Activated CD8-positive, alpha-beta memory T cell treated with anti-CD3 and anti-CD28 coated beads for 36 hours (primary cell): Measurements from ENCODE around the gene SEMG1. TPM values are rescaled to one million over a fixed set of nuclear protein-coding genes. Genes with fewer than 3 reads are reported as not detected.

ENCODE experiments used
- CTCF ChIA-PET: fragments of 350-600 bp; sonication (Branson Sonifier 250); formaldehyde crosslinking; loops from one replicate; lab custom pipeline; 2021; ENCODE audit warnings: antibody characterized with exemption; lab: Charles Lee
- POLR2A ChIA-PET: fragments of 350-600 bp; sonication (Branson Sonifier 250); formaldehyde crosslinking; loops from one replicate; lab custom pipeline; 2021; ENCODE audit warnings: antibody characterized with exemption; lab: Charles Lee
- total RNA-seq, 2 experiments: library from RNA; stranded (reverse); gene quantifications; one replicate each; pipeline ENCODE4 v1.2.3, GENCODE V29; 2021

Gene SEMG1
- not detected for total RNA-seq

DNA sequence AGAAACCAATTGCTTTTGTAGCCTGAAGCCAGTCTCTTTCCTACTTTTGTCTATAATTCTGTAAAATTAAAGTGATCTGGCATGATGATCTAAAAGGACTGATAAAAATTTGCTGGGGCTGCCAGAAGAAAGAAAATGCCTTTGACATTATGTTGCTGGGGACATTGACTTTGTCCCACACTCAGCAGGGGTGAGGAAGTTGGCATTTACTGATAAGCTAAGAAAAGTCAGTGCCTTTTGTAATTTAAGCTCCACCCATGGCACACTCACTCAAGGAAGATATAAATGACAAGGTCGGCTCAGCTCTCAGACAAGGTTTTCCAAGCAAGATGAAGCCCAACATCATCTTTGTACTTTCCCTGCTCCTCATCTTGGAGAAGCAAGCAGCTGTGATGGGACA lies at the start of gene SEMG1:
SEMG1 (plus strand) TSS at position 309 of the 400 bp plus-strand sequence; CDS start at position 330, 21 bp downstream.
- ChIA-PET CTCF (no interaction called here), POLR2A (no interaction called here)

DNA sequence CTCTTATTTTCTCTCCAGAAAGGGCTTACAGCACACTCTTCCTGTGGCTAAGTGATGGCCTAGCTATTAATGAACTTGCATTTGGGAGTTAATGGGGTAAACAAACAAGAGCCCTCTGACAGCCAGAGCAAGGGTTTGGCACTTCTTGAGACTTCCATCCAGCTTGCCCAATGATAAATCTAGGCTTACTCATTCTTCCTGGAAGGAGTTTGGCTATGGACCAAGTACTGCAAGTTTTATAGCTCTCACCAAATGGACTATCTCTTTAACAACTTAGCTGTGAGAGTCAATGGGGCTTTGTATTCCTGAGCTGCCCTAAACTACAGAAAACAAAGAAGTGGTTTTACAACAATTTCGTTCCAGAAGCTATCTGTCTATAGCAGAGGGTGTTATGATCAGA lies 48.9 kb upstream of the SEMG1 start:
- ChIA-PET POLR2A (no interaction called here), CTCF (interaction anchor here (1.4 kb wide), 1 partner anchor 20 kb away, joined by 3 read pairs; no protein-coding TSS in a partner anchor)

DNA sequence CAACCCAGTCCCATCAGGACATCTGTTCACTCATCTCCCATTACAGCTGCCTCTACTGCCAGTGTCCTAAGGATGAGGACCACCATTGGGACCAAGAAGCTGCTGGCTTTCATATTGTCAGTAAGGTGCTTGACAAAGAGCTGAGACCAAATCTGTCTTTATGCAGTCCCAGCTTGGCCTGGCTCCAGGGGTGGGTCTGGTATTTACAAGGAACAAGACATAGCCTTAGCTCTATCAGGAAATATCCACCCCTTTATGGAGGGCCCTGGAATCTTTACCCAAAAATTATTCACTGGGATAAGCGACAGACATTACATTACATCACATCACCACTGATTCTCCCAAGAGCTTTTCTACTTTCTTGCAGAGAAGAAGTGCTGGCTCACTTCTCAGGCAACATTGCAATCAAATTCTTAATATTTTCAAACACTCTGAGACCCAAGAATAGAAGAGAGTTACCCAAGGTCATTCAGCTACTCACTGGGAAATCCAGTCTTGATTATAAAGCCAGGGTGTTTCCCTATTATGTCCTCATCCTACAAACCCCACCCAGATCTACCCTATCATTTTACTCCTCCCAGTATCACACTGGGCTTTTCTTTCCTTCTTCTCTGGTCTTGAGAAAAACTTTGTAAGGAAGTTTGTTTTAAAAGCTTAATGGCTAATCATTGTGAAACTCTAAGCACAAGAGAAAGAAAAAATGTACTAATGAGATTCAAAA lies 43.6 kb upstream of the SEMG1 start:
- ChIA-PET CTCF (interaction anchor here (0.8 to 1.5 kb wide), 2 partner anchors 24 to 138 kb away, joined by 3 read pairs; no protein-coding TSS in a partner anchor), POLR2A (no interaction called here)

GRCh38 chr20:45164906-45165305 lies 41.9 kb upstream of the SEMG1 start:
- CTCF ChIA-PET = no interaction called here
- POLR2A ChIA-PET = no interaction called here

DNA sequence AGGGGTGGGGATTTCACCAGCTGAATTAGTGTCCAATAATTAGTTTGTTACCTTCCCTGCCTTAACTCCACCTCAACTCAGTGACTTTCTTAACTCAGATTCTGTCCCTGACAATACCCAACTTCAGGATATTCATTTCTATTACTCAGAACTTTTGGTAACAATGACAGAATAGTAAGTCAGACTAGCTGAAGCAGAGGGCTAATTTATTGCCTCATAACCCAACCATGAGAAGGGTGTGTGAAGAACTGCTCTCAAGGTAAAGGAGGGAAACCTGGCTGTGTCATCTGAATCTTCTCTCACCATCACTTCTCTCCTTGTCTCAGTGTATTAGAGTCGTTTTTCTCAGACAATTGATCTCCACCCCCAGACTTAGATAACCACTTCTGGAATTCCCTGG lies 33.3 kb upstream of the SEMG1 start:
- ChIA-PET CTCF (no interaction called here), POLR2A (no interaction called here)

GRCh38 chr20:45174434-45175364 lies 32.1 kb upstream of the SEMG1 start, which contains the start of gene PI3:
Gene PI3, plus strand, starts transcription at chr20:45174902. Its CDS starts 21 bp downstream, at chr20:45174923.
- ChIA-PET CTCF (no interaction called here), POLR2A (no interaction called here)

DNA sequence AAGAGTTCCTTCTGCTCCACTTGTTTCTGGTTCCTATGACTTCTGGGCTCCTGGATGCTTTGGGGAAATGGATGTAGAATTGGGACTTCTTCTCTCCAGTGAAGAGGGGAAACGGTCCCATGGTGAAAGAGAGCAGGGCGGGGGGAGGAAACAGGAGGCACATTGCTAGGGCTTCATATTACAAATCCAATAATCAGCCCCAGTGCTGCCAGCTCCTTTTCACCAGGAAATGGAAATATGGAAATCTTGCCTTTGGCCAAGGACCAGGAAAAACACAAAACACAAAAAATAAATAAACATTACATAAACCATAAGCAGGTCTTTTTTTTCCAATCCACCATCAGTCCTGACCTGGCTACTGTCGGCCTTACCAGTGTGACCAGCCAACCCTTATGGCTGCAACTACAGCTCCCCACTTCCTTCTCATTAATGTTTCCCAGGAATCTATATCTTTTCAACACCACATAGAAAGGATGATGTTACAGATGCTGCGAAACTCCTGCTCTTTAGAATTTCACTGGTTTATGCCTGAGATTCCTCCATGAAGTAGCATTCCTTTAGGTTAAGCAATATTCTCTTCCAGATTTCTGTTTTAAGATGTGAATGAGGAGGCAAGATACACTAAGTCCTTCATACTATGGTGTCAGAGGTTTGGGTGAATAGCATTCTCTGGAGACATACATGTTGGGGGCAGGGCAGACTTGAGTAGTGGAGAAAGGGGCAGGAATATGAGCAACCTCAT lies 30.1 kb upstream of the SEMG1 start:
- ChIA-PET CTCF (no interaction called here), POLR2A (no interaction called here)

GRCh38 chr20:45179166-45179565 lies 27.7 kb upstream of the SEMG1 start:
- ChIA-PET CTCF (no interaction called here), POLR2A (interaction anchor here (0.6 kb wide), 1 partner anchor 1571 kb away, joined by 3 read pairs; no protein-coding TSS in a partner anchor)

DNA sequence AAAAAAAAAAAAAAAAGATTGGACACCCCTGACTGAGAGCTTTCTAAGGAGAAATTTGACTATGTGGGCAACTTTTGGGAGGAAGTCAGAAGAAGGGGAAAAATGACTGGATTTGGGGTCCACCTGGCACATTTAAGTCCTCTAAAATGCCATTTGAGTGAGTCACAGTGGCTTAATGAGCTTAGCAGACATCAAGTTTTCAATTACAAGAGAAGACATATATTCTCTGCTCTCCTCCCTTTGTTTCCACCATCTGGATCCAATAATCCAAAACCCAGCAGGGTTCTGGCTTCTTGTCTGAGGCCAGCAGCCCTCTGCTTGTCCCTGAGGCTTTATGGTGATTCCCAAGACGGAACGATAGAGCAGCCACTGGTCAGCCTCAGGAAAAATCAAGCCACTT lies 25.2 kb upstream of the SEMG1 start:
- ChIA-PET CTCF (no interaction called here), POLR2A (no interaction called here)

GRCh38 chr20:45183084-45183483 lies 23.7 kb upstream of the SEMG1 start:
- CTCF ChIA-PET = interaction anchor here (0.7 kb wide), 1 partner anchor 30 kb away, joined by 3 read pairs; no protein-coding TSS in a partner anchor
- POLR2A ChIA-PET = no interaction called here

DNA sequence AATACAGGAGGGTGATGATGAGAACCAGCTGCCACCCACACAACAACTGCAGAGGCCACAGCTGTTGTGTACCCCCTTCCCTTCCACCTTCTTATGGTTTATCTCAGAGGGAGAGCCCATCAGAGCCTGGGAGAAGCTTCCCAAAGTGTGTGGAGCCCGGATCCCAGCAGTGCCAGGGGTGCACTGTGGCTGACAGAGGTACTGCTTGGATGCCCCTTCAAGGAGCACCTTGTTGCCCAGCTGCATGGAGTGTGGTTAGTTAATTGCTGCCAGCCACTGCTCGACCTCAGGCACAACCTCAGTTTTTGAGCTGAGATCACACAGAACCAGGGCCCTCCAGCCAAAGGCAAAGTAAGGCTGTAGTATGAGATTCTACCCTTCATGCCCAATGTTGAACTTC lies 19.1 kb upstream of the SEMG1 start:
- POLR2A ChIA-PET = no interaction called here
- CTCF ChIA-PET = interaction anchor here (0.6 to 1.6 kb wide), 2 partner anchors 16 to 49 kb away, joined by 3 to 5 read pairs; no protein-coding TSS in a partner anchor

DNA sequence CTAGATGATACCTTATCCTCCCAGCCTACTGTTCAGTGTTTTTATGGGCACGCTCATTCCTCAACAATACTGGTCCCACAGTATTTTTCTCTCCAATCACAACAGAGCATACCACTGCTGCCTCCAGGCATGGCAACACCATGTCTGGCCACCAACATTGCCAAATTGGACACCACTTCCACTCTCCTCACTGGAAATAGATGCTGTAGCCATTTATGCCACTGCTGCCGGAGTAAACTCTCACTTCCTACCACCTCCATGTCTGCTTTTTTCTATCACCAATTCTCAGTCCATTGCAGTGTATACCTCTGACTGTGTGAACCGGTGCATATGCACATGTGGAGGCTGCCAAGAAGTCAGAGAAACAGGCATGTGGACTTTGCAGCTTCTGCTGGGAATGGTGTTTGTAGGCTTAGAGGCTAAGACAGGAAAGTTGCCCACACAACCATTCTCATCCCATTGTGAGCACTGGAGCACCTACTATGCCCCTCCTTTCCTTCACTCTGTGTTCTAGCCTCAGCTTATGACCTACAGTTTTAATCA lies 17.7 kb upstream of the SEMG1 start:
- CTCF ChIA-PET = no interaction called here
- POLR2A ChIA-PET = no interaction called here

DNA sequence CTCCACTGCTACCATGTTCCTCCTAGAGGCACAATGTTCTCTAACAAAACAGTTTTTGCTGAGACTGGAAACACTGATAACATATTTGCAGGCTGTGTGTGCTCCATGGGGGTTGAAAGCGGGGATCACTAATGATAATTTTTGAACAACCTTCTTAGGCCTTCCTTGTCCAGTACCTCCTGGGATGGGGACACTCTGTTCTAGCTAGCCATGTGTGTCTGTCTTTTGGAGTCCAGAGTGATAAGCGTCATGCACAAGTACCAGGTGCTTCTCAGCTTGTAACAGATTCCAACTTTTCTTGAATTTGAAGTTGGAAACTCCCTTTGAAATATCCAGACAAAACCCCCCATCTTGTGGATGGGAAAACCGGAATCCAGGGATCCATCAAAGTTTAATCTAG lies 17.0 kb upstream of the SEMG1 start:
- CTCF ChIA-PET = interaction anchor here (0.5 kb wide), 1 partner anchor 88 kb away, joined by 4 read pairs; no protein-coding TSS in a partner anchor
- POLR2A ChIA-PET = no interaction called here

- CTCF ChIA-PET = no interaction called here
- POLR2A ChIA-PET = no interaction called here
Observed at GRCh38 chr20:45191926-45192325, 14.9 kb upstream of the SEMG1 start.

GRCh38 chr20:45193331-45193730 lies 13.5 kb upstream of the SEMG1 start:
- POLR2A ChIA-PET = no interaction called here
- CTCF ChIA-PET = interaction anchor here (0.6 kb wide), 1 partner anchor 106 kb away, joined by 3 read pairs; no protein-coding TSS in a partner anchor

GRCh38 chr20:45209924-45210323 lies 3.1 kb downstream of the SEMG1 start:
- CTCF ChIA-PET = no interaction called here

GRCh38 chr20:45211569-45212474 lies 5.0 kb downstream of the SEMG1 start:
- ChIA-PET POLR2A (no interaction called here), CTCF (no interaction called here)

More at GRCh38 chr20:45209924-45210323, 3.1 kb downstream of the SEMG1 start:
- POLR2A ChIA-PET = no interaction called here

DNA sequence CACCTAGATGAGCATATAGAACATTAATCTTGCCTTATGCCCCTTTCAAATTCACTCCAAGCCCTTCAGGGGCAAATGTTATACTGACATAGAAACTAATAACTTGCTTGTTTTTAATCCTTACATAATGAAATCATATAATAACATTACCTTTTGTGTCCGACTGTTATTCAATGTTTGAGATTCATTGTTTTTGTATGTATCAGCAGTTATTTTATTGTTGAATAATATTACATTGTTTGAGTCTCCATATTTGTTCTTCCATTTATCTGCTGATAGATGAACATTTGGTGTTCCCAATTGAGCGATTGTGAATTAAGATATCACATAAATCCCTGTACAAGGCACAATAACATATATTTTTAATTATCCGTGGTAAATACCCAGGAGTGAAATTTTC lies 6.0 kb downstream of the SEMG1 start:
- CTCF ChIA-PET = no interaction called here

More for the DNA sequence above, 6.0 kb downstream of the SEMG1 start:
- POLR2A ChIA-PET = no interaction called here
